HG03045 (cell line): ENCODE measurements around the gene ZNF618.

Experiments used
- ATAC-seq: cut with Tn5 transposase; IDR thresholded peaks from one replicate; pipeline ENCODE4 v1.9.1; 2021; ENCODE audit warnings: mild to moderate bottlenecking, moderate library complexity; ENCODE audit not compliant: unreplicated experiment

ZNF618 gene

GRCh38 chr9:114014044-114014443 is 137.9 kb downstream of the ZNF618 start:
- ATAC-seq: no peak

DNA sequence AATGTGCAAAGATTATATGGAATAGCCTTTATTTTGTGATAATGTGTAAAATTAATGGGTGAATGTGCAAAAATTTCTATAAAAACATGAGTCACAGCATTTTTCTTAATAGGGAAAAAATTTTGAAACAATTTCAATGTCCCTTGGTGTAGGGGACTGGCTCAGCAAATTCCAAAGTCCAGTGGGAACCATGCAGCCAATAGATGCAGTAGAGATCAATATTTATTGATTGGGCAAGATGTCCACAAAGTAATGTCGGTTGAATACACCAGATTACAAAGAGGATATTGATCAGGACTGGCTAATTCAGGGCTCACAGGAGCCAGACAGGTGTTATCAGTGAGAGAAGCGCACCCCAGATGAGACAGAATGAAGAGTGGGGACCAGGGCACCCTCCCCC is 139.5 kb downstream of the ZNF618 start:
- no peak for ATAC-seq

- no peak for ATAC-seq
These were observed 140.0 kb downstream of the ZNF618 start for GRCh38 chr9:114016101-114016500.

GRCh38 chr9:114016629-114017423 is 140.7 kb downstream of the ZNF618 start:
- no peak for ATAC-seq

GRCh38 chr9:114017741-114018715 is 141.9 kb downstream of the ZNF618 start:
- no peak for ATAC-seq

- ATAC-seq: no peak
These were observed 145.5 kb downstream of the ZNF618 start for GRCh38 chr9:114021578-114021977.

GRCh38 chr9:114023961-114024360 is 147.9 kb downstream of the ZNF618 start:
- ATAC-seq: no peak

DNA sequence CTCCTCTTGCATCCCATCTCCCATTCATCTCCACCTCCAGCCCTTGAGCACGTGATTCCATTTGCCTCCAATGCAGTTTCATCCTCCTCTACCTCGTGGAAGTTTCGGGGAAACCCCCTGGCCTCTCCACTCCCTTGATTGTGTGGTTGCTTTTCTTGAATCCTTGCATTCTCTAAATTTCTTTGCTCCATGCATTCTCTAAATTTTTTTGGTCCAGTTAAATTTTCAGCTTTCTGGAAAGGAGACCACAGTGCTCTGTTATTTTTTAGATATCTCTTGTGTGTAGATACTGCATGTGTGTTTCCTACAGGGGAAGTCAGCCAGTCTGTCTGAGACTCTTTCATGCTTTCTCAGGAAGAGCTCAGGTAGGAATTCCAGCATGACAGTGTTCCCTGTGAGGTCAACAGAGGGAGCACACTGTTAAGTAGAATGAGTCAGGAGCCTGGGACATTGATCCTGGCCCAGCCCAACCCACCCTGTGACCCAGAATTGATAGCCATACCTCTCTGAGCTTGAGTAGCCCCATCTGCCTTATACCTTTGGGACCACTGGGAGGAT is 149.2 kb downstream of the ZNF618 start:
- ATAC-seq: no peak

DNA sequence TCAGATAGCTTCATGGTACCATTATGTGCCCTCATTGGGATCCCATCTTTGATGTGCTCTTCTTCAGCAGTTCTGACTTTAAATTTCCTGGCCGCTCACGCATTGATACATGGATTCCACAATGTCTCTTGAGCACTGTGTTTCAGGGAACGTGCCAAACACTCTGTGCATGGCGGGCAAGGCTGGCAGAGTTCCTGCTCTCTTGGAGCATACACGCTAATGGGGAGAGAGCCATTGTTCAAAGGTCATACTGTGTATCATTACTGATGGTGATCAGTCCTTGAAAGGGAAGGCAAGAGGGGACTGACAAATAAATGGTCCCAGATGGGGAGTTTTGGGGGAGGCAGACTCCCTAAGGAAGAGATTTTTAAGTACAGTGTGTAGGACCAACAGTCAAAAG is 149.7 kb downstream of the ZNF618 start:
- no peak for ATAC-seq

DNA sequence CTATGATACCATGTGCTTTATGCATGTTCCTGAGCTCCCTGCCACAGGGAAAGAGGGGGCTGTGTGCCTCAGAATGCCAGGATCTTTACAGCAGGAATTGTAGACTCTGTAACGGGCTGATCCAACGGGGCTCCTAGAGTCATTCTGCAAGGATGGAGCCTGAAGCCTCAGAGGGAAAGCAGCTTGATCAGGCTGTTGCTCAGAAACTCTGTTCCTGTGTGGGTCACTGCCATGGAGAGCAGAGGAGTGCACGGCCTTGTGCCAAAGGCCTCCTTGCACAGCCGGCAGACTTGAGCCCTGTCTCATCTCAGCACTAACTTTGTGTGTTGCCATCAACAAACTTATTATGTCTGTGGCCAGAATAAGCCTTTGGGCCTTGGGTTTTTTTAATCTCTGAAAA is 150.2 kb downstream of the ZNF618 start:
- ATAC-seq: no peak

DNA sequence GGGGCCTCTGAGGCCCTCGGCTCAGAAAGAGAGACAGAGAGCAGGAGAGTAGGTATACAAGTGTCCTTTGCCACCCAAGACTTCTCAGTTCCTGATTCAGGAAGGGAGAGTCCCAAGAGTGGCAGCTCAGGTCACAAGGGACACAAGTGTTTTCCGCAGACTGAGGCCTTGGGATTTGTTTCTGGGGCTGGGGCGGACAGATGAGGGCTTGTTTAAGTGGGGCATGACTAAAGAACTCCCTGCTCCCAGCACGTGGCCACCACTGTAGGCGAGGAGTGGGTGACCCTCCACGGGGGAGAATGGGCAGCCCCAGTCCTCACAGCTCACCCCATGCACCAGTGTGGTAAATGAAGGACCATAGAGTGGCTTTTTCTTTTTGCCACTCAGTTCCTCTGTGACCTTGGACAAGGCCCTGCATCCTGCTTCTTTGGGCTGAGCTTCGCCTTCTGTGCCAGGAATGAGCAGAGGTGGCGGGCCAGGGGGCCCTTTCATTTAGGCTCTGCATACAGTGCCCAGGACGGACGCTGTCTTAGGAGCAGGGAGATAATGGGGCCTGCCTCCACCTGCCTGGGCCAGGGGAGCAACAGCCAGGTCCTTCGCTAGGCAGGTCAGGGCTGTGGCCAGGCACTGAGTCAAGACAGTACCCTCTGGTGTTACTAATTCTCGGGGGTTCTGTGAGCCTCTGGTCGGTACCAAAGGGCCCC is 151.2 kb downstream of the ZNF618 start:
- no peak for ATAC-seq

GRCh38 chr9:114027863-114028465 is 151.9 kb downstream of the ZNF618 start:
- no peak for ATAC-seq

DNA sequence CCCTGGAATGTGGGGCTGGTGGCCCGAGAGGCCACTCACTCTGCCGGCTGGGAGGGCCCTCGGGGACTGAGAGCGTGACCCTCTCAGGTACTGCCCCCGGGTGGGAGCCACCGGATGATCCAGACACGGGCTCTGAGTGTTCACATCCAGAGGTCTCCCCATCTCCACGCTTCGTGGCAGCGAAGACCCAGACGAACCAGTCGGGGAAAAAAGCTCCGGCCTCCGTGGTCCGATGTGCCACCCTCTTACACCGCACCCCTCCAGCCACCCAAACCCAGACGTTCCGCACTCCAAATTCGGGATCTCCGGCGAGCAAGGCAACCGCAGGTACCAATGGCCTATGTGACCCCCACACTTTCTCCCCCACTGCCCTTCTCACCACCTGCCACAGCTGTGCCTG is 152.5 kb downstream of the ZNF618 start:
- ATAC-seq: no peak

DNA sequence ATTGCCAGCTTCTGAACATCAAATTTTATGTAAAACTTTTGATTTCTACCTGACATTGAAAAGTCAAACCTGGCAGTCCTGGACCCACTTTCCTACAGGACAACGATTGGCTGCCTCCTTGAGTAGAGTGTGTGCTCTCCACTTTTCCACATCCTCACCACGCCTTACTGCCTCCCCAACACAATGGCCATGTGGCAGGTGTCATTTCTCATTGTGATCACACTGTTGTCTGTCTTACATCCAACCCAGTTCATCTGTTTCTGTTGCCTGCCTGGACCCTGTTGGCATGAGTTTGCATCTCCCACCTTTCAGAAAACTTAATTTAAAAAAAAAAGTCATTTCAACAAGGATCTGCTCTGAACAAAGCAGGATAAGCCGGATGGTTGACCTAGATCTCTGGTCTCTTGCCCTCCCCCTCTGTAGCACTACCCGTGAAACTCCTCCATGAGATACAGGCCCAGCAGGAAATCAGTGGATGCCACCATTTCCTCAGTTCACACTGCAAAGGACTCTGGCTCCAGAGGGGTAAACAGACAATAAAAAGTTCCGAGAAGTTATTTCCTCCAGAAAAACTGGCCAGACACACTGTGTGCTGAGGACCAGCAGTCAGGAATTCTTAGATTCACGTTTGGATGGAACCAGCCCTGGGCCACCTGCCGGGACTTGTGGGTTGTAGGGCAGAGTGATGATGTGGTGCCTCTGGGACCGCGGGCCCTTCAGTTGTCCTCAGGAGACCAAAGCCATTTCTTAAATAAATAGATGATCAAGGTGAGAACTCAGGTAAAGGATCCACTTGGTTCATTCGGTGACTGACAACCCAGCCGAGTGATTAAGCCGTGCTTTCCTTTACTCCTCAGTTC is 153.4 kb downstream of the ZNF618 start:
- ATAC-seq: no peak

DNA sequence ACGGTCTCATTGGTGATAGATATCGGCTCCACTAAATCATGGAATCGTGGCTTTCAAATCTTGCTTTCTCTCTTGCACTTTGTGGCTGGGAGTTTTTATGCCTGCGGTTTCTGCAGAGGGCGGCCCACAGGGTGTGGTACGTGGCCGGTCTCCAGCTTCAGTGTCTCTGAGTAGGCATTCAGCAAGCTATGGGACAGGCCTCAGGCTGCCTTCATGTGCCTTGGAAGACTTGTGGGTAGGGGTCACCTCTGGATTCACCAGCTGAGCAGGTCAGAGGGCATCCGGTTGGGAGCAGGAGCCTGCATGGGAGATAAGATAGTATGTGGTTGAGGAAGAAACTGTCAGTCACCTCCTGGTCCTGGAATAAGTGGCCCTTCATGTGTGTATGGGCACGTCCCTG is 154.3 kb downstream of the ZNF618 start:
- no peak for ATAC-seq

- ATAC-seq: no peak
These were observed 155.0 kb downstream of the ZNF618 start for GRCh38 chr9:114031037-114031630.

- no peak for ATAC-seq
These were observed 156.1 kb downstream of the ZNF618 start for GRCh38 chr9:114031948-114032840.

DNA sequence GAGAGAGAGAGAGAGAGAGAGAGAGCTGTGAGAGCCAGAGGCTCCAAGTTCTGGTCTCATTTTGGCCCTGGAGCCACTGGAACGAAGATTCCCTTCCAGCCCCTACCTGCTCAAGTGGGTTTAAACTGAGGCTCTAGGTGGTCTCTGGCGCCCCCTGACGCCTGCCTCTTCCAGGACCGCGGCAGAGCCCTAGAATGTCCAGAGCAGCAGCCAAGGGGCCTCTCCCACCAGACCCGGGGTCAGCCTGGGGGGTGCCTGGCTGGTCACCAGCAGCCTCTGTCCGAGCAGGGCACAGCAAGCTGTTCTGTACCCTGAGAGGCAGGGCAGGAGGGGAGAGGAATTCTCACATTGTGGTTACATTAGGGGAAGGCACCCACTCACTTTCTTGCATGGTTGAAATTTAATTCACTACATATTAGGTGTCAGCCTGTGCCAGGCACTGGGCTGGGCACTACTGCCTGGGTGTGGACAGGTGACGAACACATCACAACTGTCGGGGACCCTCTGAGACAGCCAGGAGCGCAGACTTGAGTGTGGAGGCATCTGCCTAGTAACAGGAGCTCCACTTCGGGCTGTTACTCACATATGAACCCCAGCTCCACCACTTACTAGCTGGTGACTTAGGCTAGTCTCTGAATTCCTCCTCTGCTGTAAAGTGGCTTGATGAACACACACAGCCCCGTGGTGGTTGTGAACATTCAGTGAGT is 157.4 kb downstream of the ZNF618 start:
- ATAC-seq: no peak
